OCI-LY7 (cell line): ENCODE results near the gene SIGLEC1. TPM values are rescaled to one million over a fixed set of nuclear protein-coding genes. Genes with fewer than 3 reads are reported as not detected.

ENCODE experiments used
- BruUV-seq: library from RNA; stranded (reverse); fragments of 400-500 nt; replicated peaks from 2 replicates; lab custom pipeline; 2021; lab: Mats Ljungman, UMichigan
- CTCF ChIA-PET: fragments of 300-600 bp; sonication (Branson Sonifier 250); formaldehyde crosslinking; loops from one replicate; lab custom pipeline; 2022; ENCODE audit warnings: antibody characterized with exemption; ENCODE audit not compliant: unreplicated experiment; lab: Charles Lee
- POLR2A ChIA-PET: fragments of 300-600 bp; sonication (Branson Sonifier 250); formaldehyde crosslinking; loops from one replicate; lab custom pipeline; 2022; ENCODE audit warnings: antibody characterized with exemption; lab: Charles Lee
- DNase-seq: peaks from one replicate; pipeline ENCODE4 v3.0.0-alpha.2; 2015; ENCODE audit warnings: low spot score
- H2AFZ ChIP-seq: fragments of 200-600 bp; sonication (generic), shearing (Covaris generic); 2 replicates; pipeline ENCODE4 v1.6.1; 2014; ENCODE audit warnings: mild to moderate bottlenecking, antibody characterized with exemption, low read length, moderate library complexity
- H3K27ac ChIP-seq: fragments of 200-600 bp; sonication (generic); 2 replicates; pipeline ENCODE4 v1.5.1; 2014; ENCODE audit warnings: mixed run types, low read depth, mild to moderate bottlenecking, moderate library complexity, low read length, inconsistent platforms; ENCODE audit not compliant: poor library complexity, severe bottlenecking
- H3K36me3 ChIP-seq: fragments of 200-600 bp; sonication (generic); 2 replicates; pipeline ENCODE4 v1.6.1; 2014; ENCODE audit warnings: mild to moderate bottlenecking, antibody characterized with exemption, low read length, moderate library complexity, mixed read lengths; ENCODE audit not compliant: insufficient read depth
- H3K4me1 ChIP-seq: fragments of 200-600 bp; sonication (generic); 2 replicates; pipeline ENCODE4 v1.5.1; 2014; ENCODE audit warnings: mild to moderate bottlenecking, low read length; ENCODE audit not compliant: insufficient read depth, poor library complexity, severe bottlenecking
- H3K4me2 ChIP-seq: fragments of 200-600 bp; sonication (generic); 2 replicates; pipeline ENCODE4 v1.6.1; 2014; ENCODE audit warnings: mild to moderate bottlenecking, low read length
- H3K4me3 ChIP-seq: fragments of 200-600 bp; sonication (generic); 2 replicates; pipeline ENCODE4 v1.5.1; 2014; ENCODE audit warnings: mild to moderate bottlenecking, low read depth, low read length; ENCODE audit not compliant: poor library complexity, severe bottlenecking
- H3K79me2 ChIP-seq: fragments of 200-600 bp; sonication (generic); 2 replicates; pipeline ENCODE4 v1.6.1; 2016; ENCODE audit warnings: low read depth, mild to moderate bottlenecking, low read length, moderate library complexity, mixed read lengths; ENCODE audit not compliant: insufficient read depth
- H3K9me2 ChIP-seq: fragments of 200-600 bp; sonication (generic); 2 replicates; pipeline ENCODE4 v1.6.1; 2016; ENCODE audit warnings: mild to moderate bottlenecking, low read length, mixed read lengths; ENCODE audit not compliant: insufficient read depth
- H3K9me3 ChIP-seq: fragments of 200-600 bp; sonication (generic); 2 replicates; pipeline ENCODE4 v1.6.1; 2014; ENCODE audit warnings: mild to moderate bottlenecking, mixed run types, low read length, mixed read lengths
- H4K20me1 ChIP-seq: fragments of 200-600 bp; sonication (generic); 2 replicates; pipeline ENCODE4 v1.6.1; 2014; ENCODE audit warnings: mild to moderate bottlenecking, antibody characterized with exemption, low read length, moderate library complexity, mixed read lengths; ENCODE audit not compliant: insufficient read depth
- CTCF ChIP-seq: fragments of 200-600 bp; sonication (generic); conservative IDR thresholded peaks from 2 replicates; pipeline ENCODE4 v1.5.1; 2014; ENCODE audit warnings: mild to moderate bottlenecking, antibody characterized with exemption, low read length, moderate library complexity, mixed read lengths
- EZH2phosphoT487 ChIP-seq: fragments of 200-600 bp; sonication (generic); IDR thresholded peaks from 2 replicates; pipeline ENCODE4 v1.6.1; 2018; ENCODE audit warnings: low read depth, borderline replicate concordance, mild to moderate bottlenecking, mixed run types, antibody characterized with exemption, low read length, moderate library complexity, mixed read lengths
- intact Hi-C: fragments of 100-400 bp; cut with micrococcal nuclease; formaldehyde crosslinking; loops from one replicate; pipeline ENCODE4 v1.10.0; 2022; ENCODE audit not compliant: unreplicated experiment
- total RNA-seq, 2 experiments: library from RNA; depleted of rRNA in 1 of 2; stranded (reverse); fragments of >200 nt in 1 of 2; shearing (Covaris generic) in 1 of 2; gene quantifications; 2 replicates each; pipeline ENCODE4 v1.2.3, GENCODE V29; 2014 to 2022

The SIGLEC1 gene
- total RNA-seq, 2 experiments from 2014 or later: 0.11 TPM; not detected in 1

DNA sequence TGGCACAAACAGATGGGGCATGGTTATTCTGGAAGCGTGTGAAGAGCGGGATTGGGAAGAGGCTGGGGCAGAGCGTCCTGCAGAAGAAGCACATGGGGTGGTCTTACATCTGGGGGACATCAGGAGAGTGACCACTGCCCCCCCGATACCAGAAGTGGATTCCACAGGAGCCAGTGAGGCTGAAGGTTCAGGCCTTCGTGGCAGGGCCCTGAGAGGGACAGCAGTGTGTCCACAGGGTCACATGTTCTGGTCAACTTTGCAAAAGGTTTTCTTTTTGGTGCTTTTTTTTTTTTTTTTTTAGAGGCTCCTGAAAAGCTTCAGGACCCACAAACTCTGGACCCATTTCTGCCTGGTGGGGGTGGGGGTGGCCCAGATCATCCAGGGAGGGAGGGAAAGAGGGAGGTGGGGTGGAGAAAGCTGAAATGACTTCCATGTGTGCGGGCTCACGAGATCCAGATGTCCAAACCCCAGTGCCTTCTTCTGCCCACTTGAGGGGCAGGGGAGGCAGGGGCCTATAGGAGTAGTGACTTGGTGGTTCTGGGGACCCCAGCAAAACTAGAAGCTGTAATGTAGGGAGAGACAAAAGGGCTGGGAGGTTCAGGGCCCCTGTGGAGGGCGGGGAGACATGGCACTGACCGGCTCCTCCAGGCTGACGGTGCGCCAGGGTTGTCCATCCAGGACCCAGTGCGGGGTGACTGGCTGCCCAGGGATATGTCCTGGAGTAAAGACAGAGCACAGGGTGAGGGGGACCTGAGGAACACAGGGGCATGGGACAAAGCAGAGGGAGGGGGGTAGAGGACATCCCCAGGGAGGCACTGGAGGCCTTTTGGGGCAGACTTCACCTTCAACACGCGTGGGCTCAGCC lies 33.3 kb downstream of the SIGLEC1 start:
- intact Hi-C loops: loop anchor here (5.0 kb wide), 1 partner anchor 178 kb away; no protein-coding TSS in a partner anchor
- H3K79me2 ChIP-seq: no peaks in the 10 kb centered on the region
- no peak overlapping the region for H3K4me2 ChIP-seq
- BruUV-seq: no TSS peak
- ChIA-PET POLR2A (interaction anchor here (0.6 to 0.7 kb wide), 2 partner anchors 48 to 112 kb away, joined by 3 read pairs; no protein-coding TSS in a partner anchor), CTCF (no interaction called here)
- no peak overlapping the region for H3K4me3 ChIP-seq
- H3K27ac ChIP-seq: no peak overlapping the region
- TF ChIP-seq EZH2phosphoT487 (no peak), CTCF (no peak)
- H3K36me3 ChIP-seq: no peaks in the 10 kb centered on the region
- no peaks in the 10 kb centered on the region for H4K20me1 ChIP-seq
- no peaks in the 10 kb centered on the region for H3K4me1 ChIP-seq
- H3K9me2 ChIP-seq: no peaks in the 10 kb centered on the region
- no peak overlapping the region for H2AFZ ChIP-seq
- no peaks in the 10 kb centered on the region for H3K9me3 ChIP-seq
- no peak for DNase-seq

DNA sequence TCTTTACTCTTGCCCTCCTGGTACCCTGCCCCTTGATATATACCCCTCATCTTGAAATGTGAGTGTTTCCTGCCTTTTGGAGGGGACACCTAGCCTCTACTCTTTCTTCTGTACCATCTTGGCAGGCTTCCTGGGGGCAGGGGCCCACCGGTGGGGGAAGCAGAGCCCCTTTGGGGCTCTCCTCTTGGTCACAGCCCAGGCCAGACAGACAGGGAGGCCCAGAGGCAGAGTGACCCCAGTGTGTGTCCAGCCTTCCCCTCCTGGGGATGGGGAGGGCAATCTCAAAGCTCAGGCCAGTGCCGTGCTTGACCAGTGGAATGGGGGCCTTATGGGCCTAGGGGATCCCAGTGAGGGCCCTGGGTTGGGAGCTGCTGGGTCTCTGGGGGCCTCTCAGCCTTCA lies 34.2 kb downstream of the SIGLEC1 start:
- Histone ChIP-seq H3K4me1 (no peaks in the 10 kb centered on the region), H3K36me3 (no peaks in the 10 kb centered on the region), H3K9me2 (no peaks in the 10 kb centered on the region), H3K4me2 (no peak overlapping the region), H2AFZ (no peak overlapping the region), H3K9me3 (no peaks in the 10 kb centered on the region), H4K20me1 (no peaks in the 10 kb centered on the region), H3K27ac (no peak overlapping the region), H3K79me2 (no peaks in the 10 kb centered on the region), H3K4me3 (no peak overlapping the region)
- ChIA-PET POLR2A (interaction anchor here (0.6 kb wide), 1 partner anchor 111 kb away, joined by 3 read pairs; no protein-coding TSS in a partner anchor), CTCF (no interaction called here)
- intact Hi-C loops: loop anchor here (5.0 kb wide), 1 partner anchor 179 kb away; no protein-coding TSS in a partner anchor
- no TSS peak for BruUV-seq
- no peak for TF ChIP-seq CTCF
- no peak for TF ChIP-seq EZH2phosphoT487
- DNase-seq: no peak

- Histone ChIP-seq H4K20me1 (no peaks in the 10 kb centered on the region), H3K4me3 (no peak overlapping the region), H3K9me3 (no peaks in the 10 kb centered on the region), H3K27ac (no peak overlapping the region), H2AFZ (no peak overlapping the region), H3K36me3 (no peaks in the 10 kb centered on the region), H3K79me2 (no peaks in the 10 kb centered on the region), H3K4me1 (no peaks in the 10 kb centered on the region), H3K9me2 (no peaks in the 10 kb centered on the region), H3K4me2 (no peak overlapping the region)
- BruUV-seq: no TSS peak
- no peak for DNase-seq
- TF ChIP-seq EZH2phosphoT487: no peak
- TF ChIP-seq CTCF: no peak
- intact Hi-C loops: loop anchor here (5.0 kb wide), 1 partner anchor 180 kb away; no protein-coding TSS in a partner anchor
- ChIA-PET POLR2A (interaction anchor here (0.6 kb wide), 1 partner anchor 269 kb away, joined by 3 read pairs; no protein-coding TSS in a partner anchor), CTCF (no interaction called here)
These were observed 34.7 kb downstream of the SIGLEC1 start for GRCh38 chr20:3677733-3678132.
